BJ (cell line): Measurements from ENCODE around the gene POC5. TPM values are rescaled to one million over a fixed set of nuclear protein-coding genes. Genes with fewer than 3 reads are reported as not detected.

Experiments used
- CTCF ChIA-PET: fragments of 350-600 bp; formaldehyde crosslinking; extraction: SDS; loops from one replicate; lab custom pipeline; 2021; ENCODE audit warnings: antibody characterized with exemption, inconsistent platforms; lab: Yijun Ruan, JAX
- POLR2A ChIA-PET: fragments of 300-600 bp; sonication (Branson Sonifier 250); formaldehyde crosslinking; extraction: SDS; loops from one replicate; lab custom pipeline; 2021; ENCODE audit warnings: antibody characterized with exemption; lab: Charles Lee
- DNase-seq: peaks from one replicate; pipeline ENCODE4 v3.0.0-alpha.2; 2011; ENCODE audit warnings: low read depth
- H3K27me3 ChIP-seq: 2 replicates; pipeline ENCODE4 v1.6.0; 2011; ENCODE audit warnings: low read length; ENCODE audit not compliant: control insufficient read depth, insufficient read depth
- H3K36me3 ChIP-seq: 2 replicates; pipeline ENCODE4 v1.5.1; 2011; ENCODE audit warnings: low read length; ENCODE audit not compliant: control insufficient read depth, insufficient read depth
- H3K4me3 ChIP-seq: 2 replicates; pipeline ENCODE4 v1.5.1; 2011; ENCODE audit warnings: low read depth, mild to moderate bottlenecking, control low read depth, low read length
- CTCF ChIP-seq: IDR thresholded peaks from 2 replicates; pipeline ENCODE4 v1.5.1; 2011; ENCODE audit warnings: low read depth, mild to moderate bottlenecking, control low read depth, inconsistent platforms, low read length, moderate library complexity; ENCODE audit not compliant: insufficient read depth
- polyA minus RNA-seq: library from RNA; depleted of rRNA, polyadenylated mRNA; stranded (reverse); fragments of >200 nt; gene quantifications from 2 replicates; pipeline ENCODE4 v1.2.3, GENCODE V29; 2011; rRNA and poly(A)+ RNA removed
- polyA plus RNA-seq: library from polyadenylated mRNA; depleted of rRNA; stranded (reverse); fragments of >200 nt; gene quantifications from 2 replicates; pipeline ENCODE4 v1.2.3, GENCODE V29; 2011; rRNA removed

The POC5 gene
- polyA plus RNA-seq (8.4 and 11.3 TPM in 2 replicates), polyA minus RNA-seq (8.3 TPM in 2 replicates)

GRCh38 chr5:75717082-75717922 lies at the start of gene POC5:
Gene POC5, minus strand, starts transcription at chr5:75717437. Its CDS starts 4,500 bp downstream, at chr5:75712937.
- DNase-seq = peak; percentile 84
- CTCF ChIA-PET = interaction anchor here (1.1 to 1.3 kb wide), 3 partner anchors 11 to 667 kb away, joined by 3 to 5 read pairs (median 3); no protein-coding TSS in a partner anchor
- TF ChIP-seq CTCF = no peak
- H3K27me3 ChIP-seq = no peaks in the 10 kb centered on the region
- no peaks in the 10 kb centered on the region for H3K36me3 ChIP-seq
- POLR2A ChIA-PET = interaction anchor here (1.0 kb wide), 1 partner anchor 349 kb away, joined by 3 read pairs; no protein-coding TSS in a partner anchor
- peak within 1 kb of the TSS; percentile 89 for H3K4me3 ChIP-seq

- Histone ChIP-seq H3K27me3 (0 out of 2 replicates have a peak, but pooled peaks cover 1% of the 10 kb centered on the region), H3K4me3 (no peak overlapping the region), H3K36me3 (no peaks in the 10 kb centered on the region)
- no peak for TF ChIP-seq CTCF
- ChIA-PET CTCF (no interaction called here), POLR2A (no interaction called here)
- no peak for DNase-seq
These were observed 40.9 kb upstream of the POC5 start for GRCh38 chr5:75758116-75758515.

GRCh38 chr5:75756981-75757380 lies 39.7 kb upstream of the POC5 start:
- ChIA-PET CTCF (no interaction called here), POLR2A (no interaction called here)
- 0 out of 2 replicates have a peak, but pooled peaks cover 1% of the 10 kb centered on the region for H3K27me3 ChIP-seq
- DNase-seq = no peak
- TF ChIP-seq CTCF = no peak
- no peaks in the 10 kb centered on the region for H3K36me3 ChIP-seq
- no peak overlapping the region for H3K4me3 ChIP-seq

- POLR2A ChIA-PET = no interaction called here
- Histone ChIP-seq H3K4me3 (no peak overlapping the region), H3K27me3 (0 out of 2 replicates have a peak, but pooled peaks cover 1% of the 10 kb centered on the region), H3K36me3 (no peaks in the 10 kb centered on the region)
- no peak for TF ChIP-seq CTCF
- no peak for DNase-seq
- CTCF ChIA-PET = no interaction called here
These were observed 39.0 kb upstream of the POC5 start for GRCh38 chr5:75756211-75756610.

GRCh38 chr5:75753182-75753581 lies 35.9 kb upstream of the POC5 start:
- POLR2A ChIA-PET = no interaction called here
- no peak for DNase-seq
- no peak for TF ChIP-seq CTCF
- CTCF ChIA-PET = interaction anchor here (0.9 kb wide), 1 partner anchor 9 kb away, joined by 3 read pairs; no protein-coding TSS in a partner anchor
- H3K36me3 ChIP-seq = no peaks in the 10 kb centered on the region
- no peak overlapping the region for H3K4me3 ChIP-seq
- H3K27me3 ChIP-seq = 0 out of 2 replicates have a peak, but pooled peaks cover 1% of the 10 kb centered on the region
